HepG2 (cell line): ENCODE measurements around the gene CEP162. TPM values are rescaled to one million over a fixed set of nuclear protein-coding genes. Genes with fewer than 3 reads are reported as not detected.

Source experiments
- ARNT ChIP-seq: fragments of 450-650 bp; IDR thresholded peaks from 2 replicates; pipeline ENCODE4 v1.6.1; 2017
- ELF4 ChIP-seq: sonication (generic); formaldehyde crosslinking; IDR thresholded peaks from 2 replicates; pipeline ENCODE4 v1.5.0; 2020; ENCODE audit warnings: missing genetic modification reagents, mild to moderate bottlenecking, moderate library complexity, borderline replicate concordance
- GFI1 ChIP-seq: sonication (generic); formaldehyde crosslinking; IDR thresholded peaks from 2 replicates; pipeline ENCODE4 v1.5.0; 2020; ENCODE audit warnings: missing genetic modification reagents, mild to moderate bottlenecking, borderline replicate concordance
- HES4 ChIP-seq: sonication (generic); formaldehyde crosslinking; IDR thresholded peaks from 2 replicates; pipeline ENCODE4 v1.9.0; 2021; ENCODE audit warnings: mild to moderate bottlenecking, missing genetic modification reagents, borderline replicate concordance
- MBNL3 ChIP-seq: fragments of 250-450 bp; sonication (Bioruptor Pico); conservative IDR thresholded peaks from 2 replicates; pipeline ENCODE4 v1.8.0; 2022; ENCODE audit warnings: mild to moderate bottlenecking, inconsistent platforms
- RFX1 ChIP-seq: fragments of 450-650 bp; IDR thresholded peaks from 2 replicates; pipeline ENCODE4 v1.6.1; 2017
- SRY ChIP-seq: sonication (generic); formaldehyde crosslinking; IDR thresholded peaks from 2 replicates; pipeline ENCODE4 v1.8.0; 2022; ENCODE audit warnings: mild to moderate bottlenecking, missing genetic modification reagents
- ZFP41 ChIP-seq: sonication (generic); formaldehyde crosslinking; IDR thresholded peaks from 2 replicates; pipeline ENCODE4 v1.4.0; 2020; ENCODE audit warnings: mild to moderate bottlenecking, missing genetic modification reagents, borderline replicate concordance
- ZNF124 ChIP-seq: sonication (generic); formaldehyde crosslinking; IDR thresholded peaks from 2 replicates; pipeline ENCODE4 v1.4.0; 2020; ENCODE audit warnings: missing genetic modification reagents
- ZNF430 ChIP-seq: sonication (generic); formaldehyde crosslinking; IDR thresholded peaks from 2 replicates; pipeline ENCODE4 v1.9.0; 2021; ENCODE audit warnings: mild to moderate bottlenecking, missing genetic modification reagents
- ZNF619 ChIP-seq: sonication (generic); formaldehyde crosslinking; IDR thresholded peaks from 2 replicates; pipeline ENCODE4 v1.4.0; 2020; ENCODE audit warnings: mild to moderate bottlenecking, missing genetic modification reagents
- ZNF781 ChIP-seq: sonication (generic); formaldehyde crosslinking; IDR thresholded peaks from 2 replicates; pipeline ENCODE4 v1.5.1; 2020; ENCODE audit warnings: borderline replicate concordance, mild to moderate bottlenecking, missing genetic modification reagents; ENCODE audit errors: not compliant biosample characterization
- polyA plus RNA-seq, 8 experiments: library from polyadenylated mRNA; depleted of rRNA in 3 of 8; stranded (reverse) in 7 of 8; unstranded in 1 of 8; fragments of >200 nt; fragmentation: Illumina TruSeq in 4 of 8; extraction: Trizol in 4 of 8; gene quantifications; 2 replicates each; pipeline versions ENCODE4 v1.2.1 to v1.2.3, GENCODE V29; 2011 to 2016; ENCODE audit warnings: low read depth in 4 of 8, missing spikeins in 1 of 8, mixed read lengths in 1 of 8; ENCODE audit not compliant: insufficient read depth in 1 of 8
- total RNA-seq, 5 experiments: library from RNA; depleted of rRNA; stranded (reverse); fragments of >200 nt; fragmentation: Illumina TruSeq; extraction: Trizol; gene quantifications; 2 replicates each; pipeline ENCODE4 v1.2.3, GENCODE V29; 2016; ENCODE audit warnings: low read depth in 1 of 5
- TF ChIP-seq, protein P1 (sequence below): sonication (generic); formaldehyde crosslinking; IDR thresholded peaks from 2 replicates; pipeline ENCODE4 v1.8.0; 2022; ENCODE audit warnings: mild to moderate bottlenecking, missing genetic modification reagents, borderline replicate concordance
- TF ChIP-seq, protein P2 (sequence below): sonication (generic); formaldehyde crosslinking; IDR thresholded peaks from 2 replicates; pipeline ENCODE4 v1.4.0; 2020; ENCODE audit warnings: missing genetic modification reagents
- TF ChIP-seq, protein P3 (sequence below): IDR thresholded peaks from 2 replicates; pipeline ENCODE4 v1.6.1; 2016; ENCODE audit warnings: missing compliant biosample characterization, missing genetic modification reagents, borderline replicate concordance
- TF ChIP-seq, protein P4 (sequence below): sonication (generic); IDR thresholded peaks from 2 replicates; pipeline ENCODE4 v1.6.1; 2016; ENCODE audit warnings: low read depth, borderline replicate concordance
- TF ChIP-seq, protein P5 (sequence below): sonication (generic); formaldehyde crosslinking; IDR thresholded peaks from 2 replicates; pipeline ENCODE4 v1.5.1; 2020; ENCODE audit warnings: mild to moderate bottlenecking, moderate library complexity, missing genetic modification reagents

CEP162 gene
- total and polyA plus RNA-seq, 2 of the 13 experiments (the other 11 are each of a cell fraction or from before 2014, with no cell fraction given): 0.50 to 7.9 TPM

DNA sequence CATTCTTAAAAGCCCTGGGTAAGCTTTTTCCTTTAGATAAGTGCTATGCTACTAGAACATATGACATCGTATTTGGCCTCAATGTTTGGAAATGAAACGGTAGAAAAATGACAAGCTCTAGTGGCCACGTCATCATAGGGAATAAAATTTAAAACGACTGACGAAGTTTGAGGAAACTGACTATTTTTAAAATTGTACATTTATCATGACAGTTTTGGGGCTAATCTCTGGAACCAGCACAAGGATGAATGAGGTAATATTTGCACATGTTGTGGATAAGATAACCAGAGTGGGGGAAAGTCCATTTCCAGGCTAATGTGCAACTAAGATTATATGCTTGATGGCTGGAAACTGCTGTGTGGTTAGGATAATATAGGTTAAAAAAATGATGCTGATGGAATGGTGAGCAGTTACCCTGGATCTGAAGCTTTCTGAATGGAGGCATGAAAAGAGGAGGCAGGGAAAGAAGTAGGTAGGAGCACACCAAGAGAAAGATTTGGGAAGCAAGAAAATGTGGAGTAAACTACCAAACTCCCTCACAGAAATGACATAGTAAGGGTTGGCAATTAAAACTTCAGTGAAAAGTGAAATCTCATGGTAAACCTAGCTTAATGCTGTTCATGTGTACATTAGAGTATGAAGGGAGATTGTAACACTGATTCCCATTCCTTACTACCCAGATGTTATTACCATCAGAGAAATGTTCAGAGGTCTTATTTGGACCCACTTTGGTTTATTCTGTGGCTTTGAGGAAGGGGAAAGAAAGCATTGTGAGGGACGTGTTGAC is 42.7 kb upstream of the CEP162 start (continued):
- TF ChIP-seq ELF4 (no peak), ARNT (no peak), SRY (CRISPR knock-in tag) (no peak), ZNF430 (0 out of 2 replicates have a peak, but pooled peaks have one; percentile 31), GFI1 (CRISPR knock-in tag) (0 out of 2 replicates have a peak, but pooled peaks have one; percentile 39), ZFP41 (CRISPR knock-in tag) (no peak), HES4 (CRISPR knock-in tag) (no peak), ZNF619 (CRISPR knock-in tag) (no peak), ZNF124 (CRISPR knock-in tag) (no peak), RFX1 (no peak), MBNL3 (CRISPR knock-in tag) (no peak), ZNF781 (CRISPR knock-in tag) (no peak)
- TF ChIP-seq, protein P1, sequence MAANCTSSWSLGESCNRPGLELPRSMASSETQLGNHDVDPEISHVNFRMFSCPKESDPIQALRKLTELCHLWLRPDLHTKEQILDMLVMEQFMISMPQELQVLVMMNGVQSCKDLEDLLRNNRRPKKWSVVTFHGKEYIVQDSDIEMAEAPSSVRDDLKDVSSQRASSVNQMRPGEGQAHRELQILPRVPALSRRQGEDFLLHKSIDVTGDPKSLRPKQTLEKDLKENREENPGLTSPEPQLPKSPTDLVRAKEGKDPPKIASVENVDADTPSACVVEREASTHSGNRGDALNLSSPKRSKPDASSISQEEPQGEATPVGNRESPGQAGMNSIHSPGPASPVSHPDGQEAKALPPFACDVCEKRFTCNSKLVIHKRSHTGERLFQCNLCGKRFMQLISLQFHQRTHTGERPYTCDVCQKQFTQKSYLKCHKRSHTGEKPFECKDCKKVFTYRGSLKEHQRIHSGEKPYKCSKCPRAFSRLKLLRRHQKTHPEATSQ (CRISPR knock-in tag): no peak; the same call in 1 of the 2 replicates
- TF ChIP-seq, protein P2, sequence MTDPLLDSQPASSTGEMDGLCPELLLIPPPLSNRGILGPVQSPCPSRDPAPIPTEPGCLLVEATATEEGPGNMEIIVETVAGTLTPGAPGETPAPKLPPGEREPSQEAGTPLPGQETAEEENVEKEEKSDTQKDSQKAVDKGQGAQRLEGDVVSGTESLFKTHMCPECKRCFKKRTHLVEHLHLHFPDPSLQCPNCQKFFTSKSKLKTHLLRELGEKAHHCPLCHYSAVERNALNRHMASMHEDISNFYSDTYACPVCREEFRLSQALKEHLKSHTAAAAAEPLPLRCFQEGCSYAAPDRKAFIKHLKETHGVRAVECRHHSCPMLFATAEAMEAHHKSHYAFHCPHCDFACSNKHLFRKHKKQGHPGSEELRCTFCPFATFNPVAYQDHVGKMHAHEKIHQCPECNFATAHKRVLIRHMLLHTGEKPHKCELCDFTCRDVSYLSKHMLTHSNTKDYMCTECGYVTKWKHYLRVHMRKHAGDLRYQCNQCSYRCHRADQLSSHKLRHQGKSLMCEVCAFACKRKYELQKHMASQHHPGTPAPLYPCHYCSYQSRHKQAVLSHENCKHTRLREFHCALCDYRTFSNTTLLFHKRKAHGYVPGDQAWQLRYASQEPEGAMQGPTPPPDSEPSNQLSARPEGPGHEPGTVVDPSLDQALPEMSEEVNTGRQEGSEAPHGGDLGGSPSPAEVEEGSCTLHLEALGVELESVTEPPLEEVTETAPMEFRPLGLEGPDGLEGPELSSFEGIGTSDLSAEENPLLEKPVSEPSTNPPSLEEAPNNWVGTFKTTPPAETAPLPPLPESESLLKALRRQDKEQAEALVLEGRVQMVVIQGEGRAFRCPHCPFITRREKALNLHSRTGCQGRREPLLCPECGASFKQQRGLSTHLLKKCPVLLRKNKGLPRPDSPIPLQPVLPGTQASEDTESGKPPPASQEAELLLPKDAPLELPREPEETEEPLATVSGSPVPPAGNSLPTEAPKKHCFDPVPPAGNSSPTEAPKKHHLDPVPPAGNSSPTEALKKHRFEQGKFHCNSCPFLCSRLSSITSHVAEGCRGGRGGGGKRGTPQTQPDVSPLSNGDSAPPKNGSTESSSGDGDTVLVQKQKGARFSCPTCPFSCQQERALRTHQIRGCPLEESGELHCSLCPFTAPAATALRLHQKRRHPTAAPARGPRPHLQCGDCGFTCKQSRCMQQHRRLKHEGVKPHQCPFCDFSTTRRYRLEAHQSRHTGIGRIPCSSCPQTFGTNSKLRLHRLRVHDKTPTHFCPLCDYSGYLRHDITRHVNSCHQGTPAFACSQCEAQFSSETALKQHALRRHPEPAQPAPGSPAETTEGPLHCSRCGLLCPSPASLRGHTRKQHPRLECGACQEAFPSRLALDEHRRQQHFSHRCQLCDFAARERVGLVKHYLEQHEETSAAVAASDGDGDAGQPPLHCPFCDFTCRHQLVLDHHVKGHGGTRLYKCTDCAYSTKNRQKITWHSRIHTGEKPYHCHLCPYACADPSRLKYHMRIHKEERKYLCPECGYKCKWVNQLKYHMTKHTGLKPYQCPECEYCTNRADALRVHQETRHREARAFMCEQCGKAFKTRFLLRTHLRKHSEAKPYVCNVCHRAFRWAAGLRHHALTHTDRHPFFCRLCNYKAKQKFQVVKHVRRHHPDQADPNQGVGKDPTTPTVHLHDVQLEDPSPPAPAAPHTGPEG (CRISPR knock-in tag): no peak
- TF ChIP-seq, protein P3, sequence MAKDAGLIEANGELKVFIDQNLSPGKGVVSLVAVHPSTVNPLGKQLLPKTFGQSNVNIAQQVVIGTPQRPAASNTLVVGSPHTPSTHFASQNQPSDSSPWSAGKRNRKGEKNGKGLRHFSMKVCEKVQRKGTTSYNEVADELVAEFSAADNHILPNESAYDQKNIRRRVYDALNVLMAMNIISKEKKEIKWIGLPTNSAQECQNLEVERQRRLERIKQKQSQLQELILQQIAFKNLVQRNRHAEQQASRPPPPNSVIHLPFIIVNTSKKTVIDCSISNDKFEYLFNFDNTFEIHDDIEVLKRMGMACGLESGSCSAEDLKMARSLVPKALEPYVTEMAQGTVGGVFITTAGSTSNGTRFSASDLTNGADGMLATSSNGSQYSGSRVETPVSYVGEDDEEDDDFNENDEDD: no peak
- TF ChIP-seq, protein P4, sequence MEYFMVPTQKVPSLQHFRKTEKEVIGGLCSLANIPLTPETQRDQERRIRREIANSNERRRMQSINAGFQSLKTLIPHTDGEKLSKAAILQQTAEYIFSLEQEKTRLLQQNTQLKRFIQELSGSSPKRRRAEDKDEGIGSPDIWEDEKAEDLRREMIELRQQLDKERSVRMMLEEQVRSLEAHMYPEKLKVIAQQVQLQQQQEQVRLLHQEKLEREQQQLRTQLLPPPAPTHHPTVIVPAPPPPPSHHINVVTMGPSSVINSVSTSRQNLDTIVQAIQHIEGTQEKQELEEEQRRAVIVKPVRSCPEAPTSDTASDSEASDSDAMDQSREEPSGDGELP: no peak
- TF ChIP-seq, protein P5, sequence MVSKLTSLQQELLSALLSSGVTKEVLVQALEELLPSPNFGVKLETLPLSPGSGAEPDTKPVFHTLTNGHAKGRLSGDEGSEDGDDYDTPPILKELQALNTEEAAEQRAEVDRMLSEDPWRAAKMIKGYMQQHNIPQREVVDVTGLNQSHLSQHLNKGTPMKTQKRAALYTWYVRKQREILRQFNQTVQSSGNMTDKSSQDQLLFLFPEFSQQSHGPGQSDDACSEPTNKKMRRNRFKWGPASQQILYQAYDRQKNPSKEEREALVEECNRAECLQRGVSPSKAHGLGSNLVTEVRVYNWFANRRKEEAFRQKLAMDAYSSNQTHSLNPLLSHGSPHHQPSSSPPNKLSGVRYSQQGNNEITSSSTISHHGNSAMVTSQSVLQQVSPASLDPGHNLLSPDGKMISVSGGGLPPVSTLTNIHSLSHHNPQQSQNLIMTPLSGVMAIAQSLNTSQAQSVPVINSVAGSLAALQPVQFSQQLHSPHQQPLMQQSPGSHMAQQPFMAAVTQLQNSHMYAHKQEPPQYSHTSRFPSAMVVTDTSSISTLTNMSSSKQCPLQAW (CRISPR knock-in tag): peak; percentile 56; the same call in 1 of the 2 replicates
